Measurements from ENCODE around the gene C16orf89. TPM values are rescaled to one million over a fixed set of nuclear protein-coding genes. Genes with fewer than 3 reads are reported as not detected.

C16orf89 gene
- total and polyA plus RNA-seq, 10 of the 15 experiments (the other 5 are each of a cell fraction or from before 2014, with no cell fraction given), result not detected

DNA sequence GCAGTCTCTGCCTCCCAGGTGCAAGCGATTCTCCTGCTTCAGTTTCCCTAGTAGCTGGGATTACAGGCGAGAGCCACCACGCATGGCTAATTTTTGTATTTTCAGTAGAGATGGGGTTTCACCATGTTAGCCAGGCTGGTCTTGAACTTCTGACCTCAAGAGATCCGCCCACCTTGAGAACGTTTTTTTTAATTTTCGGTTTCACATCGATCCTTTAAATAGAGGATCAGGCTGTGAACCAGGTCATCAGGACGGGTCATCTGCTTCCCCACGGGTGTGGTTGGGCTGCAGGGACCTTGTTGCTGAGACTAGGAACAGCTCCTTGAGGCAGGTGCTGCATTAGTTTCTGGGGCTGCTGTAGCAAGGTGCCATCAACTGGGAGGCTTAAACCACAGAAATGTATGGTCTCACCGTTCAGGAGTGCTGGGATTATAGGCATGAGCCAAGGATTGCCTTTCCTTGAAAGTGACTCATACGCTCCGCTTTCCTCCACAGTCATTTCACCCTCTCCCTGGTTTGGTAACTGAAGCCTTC is 24.1 kb downstream of the C16orf89 start (continued):
- TF ChIP-seq, protein P1, sequence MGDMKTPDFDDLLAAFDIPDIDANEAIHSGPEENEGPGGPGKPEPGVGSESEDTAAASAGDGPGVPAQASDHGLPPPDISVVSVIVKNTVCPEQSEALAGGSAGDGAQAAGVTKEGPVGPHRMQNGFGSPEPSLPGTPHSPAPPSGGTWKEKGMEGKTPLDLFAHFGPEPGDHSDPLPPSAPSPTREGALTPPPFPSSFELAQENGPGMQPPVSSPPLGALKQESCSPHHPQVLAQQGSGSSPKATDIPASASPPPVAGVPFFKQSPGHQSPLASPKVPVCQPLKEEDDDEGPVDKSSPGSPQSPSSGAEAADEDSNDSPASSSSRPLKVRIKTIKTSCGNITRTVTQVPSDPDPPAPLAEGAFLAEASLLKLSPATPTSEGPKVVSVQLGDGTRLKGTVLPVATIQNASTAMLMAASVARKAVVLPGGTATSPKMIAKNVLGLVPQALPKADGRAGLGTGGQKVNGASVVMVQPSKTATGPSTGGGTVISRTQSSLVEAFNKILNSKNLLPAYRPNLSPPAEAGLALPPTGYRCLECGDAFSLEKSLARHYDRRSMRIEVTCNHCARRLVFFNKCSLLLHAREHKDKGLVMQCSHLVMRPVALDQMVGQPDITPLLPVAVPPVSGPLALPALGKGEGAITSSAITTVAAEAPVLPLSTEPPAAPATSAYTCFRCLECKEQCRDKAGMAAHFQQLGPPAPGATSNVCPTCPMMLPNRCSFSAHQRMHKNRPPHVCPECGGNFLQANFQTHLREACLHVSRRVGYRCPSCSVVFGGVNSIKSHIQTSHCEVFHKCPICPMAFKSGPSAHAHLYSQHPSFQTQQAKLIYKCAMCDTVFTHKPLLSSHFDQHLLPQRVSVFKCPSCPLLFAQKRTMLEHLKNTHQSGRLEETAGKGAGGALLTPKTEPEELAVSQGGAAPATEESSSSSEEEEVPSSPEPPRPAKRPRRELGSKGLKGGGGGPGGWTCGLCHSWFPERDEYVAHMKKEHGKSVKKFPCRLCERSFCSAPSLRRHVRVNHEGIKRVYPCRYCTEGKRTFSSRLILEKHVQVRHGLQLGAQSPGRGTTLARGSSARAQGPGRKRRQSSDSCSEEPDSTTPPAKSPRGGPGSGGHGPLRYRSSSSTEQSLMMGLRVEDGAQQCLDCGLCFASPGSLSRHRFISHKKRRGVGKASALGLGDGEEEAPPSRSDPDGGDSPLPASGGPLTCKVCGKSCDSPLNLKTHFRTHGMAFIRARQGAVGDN (IDR thresholded peaks at IDR 0.05), result no peak
- TF ChIP-seq MEF2A (IDR thresholded peaks at IDR 0.05; ENCODE audit: insufficient read depth, low read depth, low read length), result peak; percentile 65; the same call in 1 of the 2 replicates
- peak; percentile 32; the same call in 1 of the 2 replicates for TF ChIP-seq IRF4 (IDR thresholded peaks at IDR 0.05; ENCODE audit: low read depth, low read length)
- TF ChIP-seq MYC (IDR thresholded peaks at IDR 0.05; ENCODE audit: insufficient read depth, insufficient read length, insufficient replicate concordance, low read length, severe bottlenecking), result no peak
- no peak for TF ChIP-seq BACH1 (IDR thresholded peaks at IDR 0.05; ENCODE audit: borderline replicate concordance)
- TF ChIP-seq JUNB (IDR thresholded peaks at IDR 0.05), result 0 out of 2 replicates have a peak, but pooled peaks have one; percentile 10
- TF ChIP-seq, protein P2, sequence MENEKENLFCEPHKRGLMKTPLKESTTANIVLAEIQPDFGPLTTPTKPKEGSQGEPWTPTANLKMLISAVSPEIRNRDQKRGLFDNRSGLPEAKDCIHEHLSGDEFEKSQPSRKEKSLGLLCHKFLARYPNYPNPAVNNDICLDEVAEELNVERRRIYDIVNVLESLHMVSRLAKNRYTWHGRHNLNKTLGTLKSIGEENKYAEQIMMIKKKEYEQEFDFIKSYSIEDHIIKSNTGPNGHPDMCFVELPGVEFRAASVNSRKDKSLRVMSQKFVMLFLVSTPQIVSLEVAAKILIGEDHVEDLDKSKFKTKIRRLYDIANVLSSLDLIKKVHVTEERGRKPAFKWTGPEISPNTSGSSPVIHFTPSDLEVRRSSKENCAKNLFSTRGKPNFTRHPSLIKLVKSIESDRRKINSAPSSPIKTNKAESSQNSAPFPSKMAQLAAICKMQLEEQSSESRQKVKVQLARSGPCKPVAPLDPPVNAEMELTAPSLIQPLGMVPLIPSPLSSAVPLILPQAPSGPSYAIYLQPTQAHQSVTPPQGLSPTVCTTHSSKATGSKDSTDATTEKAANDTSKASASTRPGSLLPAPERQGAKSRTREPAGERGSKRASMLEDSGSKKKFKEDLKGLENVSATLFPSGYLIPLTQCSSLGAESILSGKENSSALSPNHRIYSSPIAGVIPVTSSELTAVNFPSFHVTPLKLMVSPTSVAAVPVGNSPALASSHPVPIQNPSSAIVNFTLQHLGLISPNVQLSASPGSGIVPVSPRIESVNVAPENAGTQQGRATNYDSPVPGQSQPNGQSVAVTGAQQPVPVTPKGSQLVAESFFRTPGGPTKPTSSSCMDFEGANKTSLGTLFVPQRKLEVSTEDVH (IDR thresholded peaks at IDR 0.05; ENCODE audit: low read depth, partially characterized antibody), result no peak
- no peak for TF ChIP-seq SP1 (IDR thresholded peaks at IDR 0.05; ENCODE audit: low read depth, low read length)
- TF ChIP-seq SMAD1 (IDR thresholded peaks at IDR 0.05; ENCODE audit: low read depth, partially characterized antibody), result no peak
- TF ChIP-seq, protein P3, sequence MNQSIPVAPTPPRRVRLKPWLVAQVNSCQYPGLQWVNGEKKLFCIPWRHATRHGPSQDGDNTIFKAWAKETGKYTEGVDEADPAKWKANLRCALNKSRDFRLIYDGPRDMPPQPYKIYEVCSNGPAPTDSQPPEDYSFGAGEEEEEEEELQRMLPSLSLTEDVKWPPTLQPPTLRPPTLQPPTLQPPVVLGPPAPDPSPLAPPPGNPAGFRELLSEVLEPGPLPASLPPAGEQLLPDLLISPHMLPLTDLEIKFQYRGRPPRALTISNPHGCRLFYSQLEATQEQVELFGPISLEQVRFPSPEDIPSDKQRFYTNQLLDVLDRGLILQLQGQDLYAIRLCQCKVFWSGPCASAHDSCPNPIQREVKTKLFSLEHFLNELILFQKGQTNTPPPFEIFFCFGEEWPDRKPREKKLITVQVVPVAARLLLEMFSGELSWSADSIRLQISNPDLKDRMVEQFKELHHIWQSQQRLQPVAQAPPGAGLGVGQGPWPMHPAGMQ (IDR thresholded peaks at IDR 0.05; ENCODE audit: borderline replicate concordance), result no peak
- no peak for TF ChIP-seq SRF (IDR thresholded peaks at IDR 0.05; ENCODE audit: low read depth in 2 of 2, low read length in 2 of 2)
- TF ChIP-seq MYB (IDR thresholded peaks at IDR 0.05; ENCODE audit: borderline replicate concordance, low read depth, low read length), result no peak
- TF ChIP-seq BRCA1 (IDR thresholded peaks at IDR 0.05; ENCODE audit: low read depth, low read length), result no peak
- TF ChIP-seq CREM (IDR thresholded peaks at IDR 0.05; ENCODE audit: low read depth), result peak; percentile 12; the same call in 1 of the 2 replicates
- TF ChIP-seq, protein P4, sequence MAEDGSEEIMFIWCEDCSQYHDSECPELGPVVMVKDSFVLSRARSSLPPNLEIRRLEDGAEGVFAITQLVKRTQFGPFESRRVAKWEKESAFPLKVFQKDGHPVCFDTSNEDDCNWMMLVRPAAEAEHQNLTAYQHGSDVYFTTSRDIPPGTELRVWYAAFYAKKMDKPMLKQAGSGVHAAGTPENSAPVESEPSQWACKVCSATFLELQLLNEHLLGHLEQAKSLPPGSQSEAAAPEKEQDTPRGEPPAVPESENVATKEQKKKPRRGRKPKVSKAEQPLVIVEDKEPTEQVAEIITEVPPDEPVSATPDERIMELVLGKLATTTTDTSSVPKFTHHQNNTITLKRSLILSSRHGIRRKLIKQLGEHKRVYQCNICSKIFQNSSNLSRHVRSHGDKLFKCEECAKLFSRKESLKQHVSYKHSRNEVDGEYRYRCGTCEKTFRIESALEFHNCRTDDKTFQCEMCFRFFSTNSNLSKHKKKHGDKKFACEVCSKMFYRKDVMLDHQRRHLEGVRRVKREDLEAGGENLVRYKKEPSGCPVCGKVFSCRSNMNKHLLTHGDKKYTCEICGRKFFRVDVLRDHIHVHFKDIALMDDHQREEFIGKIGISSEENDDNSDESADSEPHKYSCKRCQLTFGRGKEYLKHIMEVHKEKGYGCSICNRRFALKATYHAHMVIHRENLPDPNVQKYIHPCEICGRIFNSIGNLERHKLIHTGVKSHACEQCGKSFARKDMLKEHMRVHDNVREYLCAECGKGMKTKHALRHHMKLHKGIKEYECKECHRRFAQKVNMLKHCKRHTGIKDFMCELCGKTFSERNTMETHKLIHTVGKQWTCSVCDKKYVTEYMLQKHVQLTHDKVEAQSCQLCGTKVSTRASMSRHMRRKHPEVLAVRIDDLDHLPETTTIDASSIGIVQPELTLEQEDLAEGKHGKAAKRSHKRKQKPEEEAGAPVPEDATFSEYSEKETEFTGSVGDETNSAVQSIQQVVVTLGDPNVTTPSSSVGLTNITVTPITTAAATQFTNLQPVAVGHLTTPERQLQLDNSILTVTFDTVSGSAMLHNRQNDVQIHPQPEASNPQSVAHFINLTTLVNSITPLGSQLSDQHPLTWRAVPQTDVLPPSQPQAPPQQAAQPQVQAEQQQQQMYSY (CRISPR knock-in tag; IDR thresholded peaks at IDR 0.05), result no peak

Data from GM12878 (cell line).